Spleen (tissue), 7 donors: ENCODE data around the gene TTC16.

Experiments
- CTCF ChIP-seq, 11 experiments: fragments of 200-600 bp in 7 of 11; fragments of 450-650 bp in 4 of 11; sonication (generic) in 4 of 11; IDR thresholded peaks in 8 of 11; conservative IDR thresholded peaks in 3 of 11; 1 replicate in 7 of 11; 2 replicates in 4 of 11; pipeline versions ENCODE4 v1.4.0 to v1.8.0; 2016 to 2021; ENCODE audit warnings: antibody characterized with exemption in 11 of 11, inconsistent platforms in 4 of 11, mild to moderate bottlenecking in 1 of 11
- POLR2A ChIP-seq, 3 donors: fragments of 450-650 bp; IDR thresholded peaks; one replicate each; pipeline ENCODE4 v1.5.1; 2017; ENCODE audit warnings: antibody characterized with exemption in 3 of 3, mild to moderate bottlenecking in 1 of 3
- POLR2AphosphoS5 ChIP-seq, 3 donors: sonication (generic); formaldehyde crosslinking; IDR thresholded peaks; one replicate each; pipeline ENCODE4 v1.5.1; 2017; ENCODE audit warnings: antibody characterized with exemption in 3 of 3
- donor health status: DM: no; HTN: no; CAD: no; lungs with moderate emphysema.
- donor health status: DM: no; HTN: no; CAD: no.
- donor health status: DM: no; HTN: no; CAD: no.

GRCh38 chr9:127717766-127718165 lies 1.9 kb downstream of the TTC16 start:
- no peak for TF ChIP-seq CTCF (IDR thresholded peaks at IDR 0.05 in 8 of 11, conservative IDR thresholded peaks at IDR 0.05 in 3 of 11)
- TF ChIP-seq POLR2A (IDR thresholded peaks at IDR 0.05) = no peak
- no peak for TF ChIP-seq POLR2AphosphoS5 (IDR thresholded peaks at IDR 0.05)
